Naive thymus-derived CD8-positive, alpha-beta T cell (primary cell): ENCODE results near the gene ARPC1A. TPM values are rescaled to one million over a fixed set of nuclear protein-coding genes. Genes with fewer than 3 reads are reported as not detected.

Source experiments
- ATAC-seq, 2 donors: fragments of 150-1000 bp; cut with Tn5 transposase in 1 of 2; sonication (Bioruptor Pico), chemical (Tn5 transposase) in 1 of 2; 1 replicate in 1 of 2; 2 replicates in 1 of 2; pipeline ENCODE4 v1.10.0; 2021; ENCODE audit warnings: mild to moderate bottlenecking in 2 of 2, moderate library complexity in 2 of 2
- POLR2A ChIA-PET: fragments of 350-600 bp; sonication (Branson Sonifier 250); formaldehyde crosslinking; loops from one replicate; lab custom pipeline; 2021; ENCODE audit warnings: antibody characterized with exemption; lab: Charles Lee
- DNase-seq, 10 donors: peaks; one replicate each; pipeline versions ENCODE4 v3.0.0 to v3.0.0-alpha.2; 2020 to 2022
- H3K27ac Mint-ChIP-seq, 10 donors: one replicate each; pipeline ENCODE4 v1.8.0; 2020 to 2022; ENCODE audit warnings: mild to moderate bottlenecking in 10 of 10, mixed read lengths in 10 of 10, moderate library complexity in 4 of 10, inconsistent platforms in 1 of 10
- H3K27me3 Mint-ChIP-seq, 5 donors: one replicate each; pipeline ENCODE4 v1.8.0; 2021 to 2022; ENCODE audit warnings: mixed read lengths in 5 of 5
- H3K36me3 Mint-ChIP-seq, 3 donors: one replicate each; pipeline ENCODE4 v1.8.0; 2020 to 2022; ENCODE audit warnings: mixed read lengths in 3 of 3, mild to moderate bottlenecking in 2 of 3, inconsistent platforms in 1 of 3
- H3K4me1 Mint-ChIP-seq, 4 donors: one replicate each; pipeline ENCODE4 v1.8.0; 2021 to 2022; ENCODE audit warnings: mixed read lengths in 4 of 4
- H3K4me3 Mint-ChIP-seq, 10 donors: one replicate each; pipeline ENCODE4 v1.8.0; 2020 to 2022; ENCODE audit warnings: mild to moderate bottlenecking in 10 of 10, mixed read lengths in 10 of 10, moderate library complexity in 6 of 10, inconsistent platforms in 1 of 10
- H3K9me3 Mint-ChIP-seq, 9 donors: one replicate each; pipeline ENCODE4 v1.8.0; 2020 to 2022; ENCODE audit warnings: mixed read lengths in 9 of 9, mild to moderate bottlenecking in 3 of 9, inconsistent platforms in 1 of 9, moderate library complexity in 1 of 9
- polyA plus RNA-seq, 3 donors: library from polyadenylated mRNA; unstranded; fragments of 300-500 nt; fragmentation: Illumina TruSeq; gene quantifications; one replicate each; pipeline ENCODE4 v1.2.3, GENCODE V29; 2021
- total RNA-seq, 8 experiments: library from RNA in 2 of 8; stranded (reverse) in 2 of 8; gene quantifications; one replicate each; pipeline ENCODE4 v1.2.3 and lab custom pipeline; 2021 to 2026

The ARPC1A gene
- total and polyA plus RNA-seq, 5 experiments from 2014 or later, result 42.7 to 74.8 (median 47.2) TPM

DNA sequence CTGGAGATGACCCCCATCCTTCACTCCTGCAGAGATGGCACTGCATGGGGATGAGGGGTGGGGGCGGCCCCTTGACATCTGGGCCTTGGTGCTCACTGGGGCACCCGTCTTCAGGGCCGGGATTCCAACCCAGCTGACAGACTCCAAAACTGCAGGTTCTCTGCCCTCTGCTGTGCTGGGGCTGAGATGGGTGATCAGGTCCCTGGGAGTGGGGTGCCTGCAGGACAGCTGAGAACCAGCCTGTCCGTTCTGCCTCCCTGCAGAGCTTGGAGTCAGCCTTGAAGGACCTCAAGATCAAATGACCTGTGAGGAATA is 68.4 kb downstream of the ARPC1A start:
- no peaks in the 10 kb centered on the region for H3K9me3 Mint-ChIP-seq
- H3K4me3 Mint-ChIP-seq, result peak overlapping the region in 3 of 10 donors; percentile 83 to 93 (median 87)
- POLR2A ChIA-PET, result interaction anchor here (0.5 to 6.2 kb wide), 15 partner anchors 9 to 648 kb away, joined by 3 to 95 read pairs (median 5); partner anchors contain the start of genes ARPC1B, BUD31, PDAP1 and ZNF394
- no peaks in the 10 kb centered on the region for H3K27me3 Mint-ChIP-seq
- peak overlapping the region; percentile 27 to 97 (median 85) for H3K27ac Mint-ChIP-seq
- ATAC-seq (no peak), DNase-seq (no peak)
- H3K4me1 Mint-ChIP-seq, result peaks cover 7 to 35% (median 31%) of the 10 kb centered on the region in 4 donors
- peaks cover 0 to 89% (median 7%) of the 10 kb centered on the region in 3 donors for H3K36me3 Mint-ChIP-seq

DNA sequence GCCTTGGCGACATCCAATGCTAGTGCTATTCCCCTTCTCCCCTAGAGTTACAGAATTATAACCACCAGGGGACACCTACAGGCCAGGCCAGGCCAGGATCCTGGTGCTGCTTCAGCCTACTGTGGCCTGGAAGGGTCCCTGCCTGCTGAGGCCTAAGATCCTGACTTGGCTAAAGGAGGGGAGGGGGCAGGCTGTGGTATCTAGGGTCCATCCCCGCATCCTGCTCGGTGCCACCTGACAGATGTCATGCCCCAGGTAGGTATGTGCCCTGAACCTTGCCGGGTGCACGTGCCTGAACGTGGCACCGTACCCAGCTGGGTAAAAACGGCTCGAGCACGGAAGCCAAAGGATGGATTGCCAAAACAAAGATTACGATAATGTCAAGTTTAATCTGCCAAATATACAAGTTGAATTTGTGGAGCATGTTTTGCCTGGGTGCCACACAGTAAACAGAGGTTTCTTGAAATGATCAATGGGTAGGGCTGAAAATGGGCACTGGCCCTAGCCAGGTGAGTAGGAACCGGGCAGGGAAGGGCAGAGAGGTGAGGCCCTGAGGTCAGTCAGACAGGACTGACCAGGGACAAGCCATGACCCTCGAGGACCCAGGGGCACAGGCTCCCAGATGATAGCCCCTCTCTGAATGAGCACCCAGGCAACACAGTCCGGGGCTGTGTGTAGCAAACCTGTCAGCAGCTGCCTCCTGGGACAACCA is 70.1 kb downstream of the ARPC1A start:
- Mint-ChIP-seq H3K4me1 (peaks cover 7 to 39% (median 32%) of the 10 kb centered on the region in 4 donors), H3K36me3 (peaks cover 0 to 84% (median 10%) of the 10 kb centered on the region in 3 donors), H3K9me3 (no peaks in the 10 kb centered on the region), H3K27me3 (no peaks in the 10 kb centered on the region), H3K27ac (peak overlapping the region in 6 of 10 donors; percentile 14 to 86 (median 54)), H3K4me3 (no peak overlapping the region)
- POLR2A ChIA-PET, result interaction anchor here (1.1 to 6.1 kb wide), 5 partner anchors 8 to 57 kb away, joined by 3 to 95 read pairs (median 29); partner anchors contain the start of genes ARPC1B, BUD31 and PDAP1
- DNase-seq (no peak), ATAC-seq (no peak)

DNA sequence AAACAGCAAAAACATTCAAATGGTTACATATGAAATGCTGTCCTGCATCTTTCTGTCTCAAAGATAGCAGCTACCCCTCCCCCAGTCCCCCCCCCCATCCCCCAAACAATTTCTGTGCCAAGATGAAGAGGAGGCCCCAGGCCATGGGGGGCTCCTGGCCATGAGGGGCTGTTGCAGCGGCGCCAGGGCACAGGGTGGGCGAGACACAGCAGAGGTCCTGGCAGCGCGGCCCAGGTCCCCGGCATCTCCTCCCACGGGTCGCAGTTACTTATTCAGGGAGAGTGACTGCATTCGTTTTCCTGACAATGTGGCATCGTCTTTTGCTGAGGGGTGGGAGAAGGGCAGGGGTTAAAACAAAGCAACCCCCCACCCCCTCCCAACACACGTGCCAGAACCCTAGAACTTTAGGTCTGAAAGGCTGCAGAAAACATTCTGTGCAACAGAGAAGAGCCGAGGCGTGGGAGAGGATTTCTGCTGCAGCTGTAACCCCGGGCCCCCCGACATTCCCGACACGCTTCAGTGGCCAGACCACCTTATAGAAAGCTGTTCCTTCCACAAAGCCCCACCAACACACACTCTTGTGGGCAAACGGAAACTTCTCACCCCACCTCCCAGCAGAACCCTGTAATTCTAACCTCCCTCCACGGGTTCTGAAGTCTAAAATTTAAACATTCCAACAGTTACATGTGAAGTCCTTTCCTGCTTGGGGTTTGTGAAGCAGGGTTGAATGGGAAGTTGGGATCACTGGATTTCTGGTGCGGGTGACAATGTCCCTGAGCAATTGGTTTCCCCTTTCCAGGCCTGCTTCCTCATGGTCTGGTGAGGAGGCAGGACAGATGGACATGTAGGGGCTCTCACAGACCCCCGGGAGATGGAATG is 71.0 kb downstream of the ARPC1A start:
- H3K27ac Mint-ChIP-seq, result peak overlapping the region in 7 of 10 donors; percentile 24 to 86 (median 69)
- H3K4me3 Mint-ChIP-seq, result no peak overlapping the region
- H3K36me3 Mint-ChIP-seq, result peaks cover 0 to 84% (median 12%) of the 10 kb centered on the region in 3 donors

DNA sequence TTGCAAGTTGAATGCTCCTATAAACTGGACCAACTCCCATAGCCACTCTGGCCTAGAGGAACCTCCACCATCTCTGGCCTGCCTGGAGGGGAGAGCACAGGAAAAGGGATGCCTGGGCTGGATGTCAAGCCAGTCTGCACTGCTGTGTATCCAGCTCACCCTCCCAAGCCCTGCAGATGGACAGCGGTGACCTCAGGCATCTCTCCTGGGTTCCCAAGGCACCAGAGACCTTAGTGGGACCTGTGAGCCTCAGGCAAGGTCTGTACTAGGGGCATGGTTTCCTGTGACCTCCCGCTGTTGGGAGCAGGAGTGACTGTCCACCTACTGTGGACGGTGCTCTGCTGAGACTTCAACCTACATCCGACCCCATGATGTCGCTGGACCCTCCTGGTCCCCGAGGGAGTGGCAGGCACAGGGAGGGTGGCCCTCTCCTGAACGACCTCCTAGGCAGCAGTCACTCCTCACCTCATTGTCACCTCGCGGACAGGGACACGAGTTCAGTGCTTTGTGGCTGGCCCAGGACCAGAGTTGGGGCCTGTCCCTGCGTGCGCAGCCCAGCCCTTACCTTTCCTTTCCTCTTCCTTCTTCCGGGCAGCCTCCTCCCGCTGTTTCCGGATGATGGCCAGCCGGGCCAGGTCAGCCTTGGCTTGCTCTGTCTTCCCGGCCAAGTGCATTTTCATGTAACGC is 71.7 kb downstream of the ARPC1A start:
- Mint-ChIP-seq H3K36me3 (peaks cover 0 to 86% (median 14%) of the 10 kb centered on the region in 3 donors), H3K27me3 (no peaks in the 10 kb centered on the region), H3K27ac (peak overlapping the region; percentile 49 to 88 (median 76)), H3K4me3 (no peak overlapping the region), H3K4me1 (peaks cover 10 to 44% (median 31%) of the 10 kb centered on the region in 4 donors), H3K9me3 (no peaks in the 10 kb centered on the region)
- POLR2A ChIA-PET, result interaction anchor here (1.1 to 6.0 kb wide), 3 partner anchors 10 to 22 kb away, joined by 3 to 73 read pairs (median 5); partner anchors contain the start of genes BUD31 and PDAP1
- ATAC-seq (no peak), DNase-seq (no peak)

More for the DNA sequence above, 71.0 kb downstream of the ARPC1A start:
- POLR2A ChIA-PET, result interaction anchor here (1.1 to 6.0 kb wide), 3 partner anchors 11 to 21 kb away, joined by 3 to 73 read pairs (median 5); partner anchors contain the start of genes BUD31 and PDAP1
- H3K27me3 Mint-ChIP-seq, result no peaks in the 10 kb centered on the region
- DNase-seq, result no peak
- ATAC-seq, result no peak
- H3K9me3 Mint-ChIP-seq, result no peaks in the 10 kb centered on the region
- peaks cover 10 to 44% (median 34%) of the 10 kb centered on the region in 4 donors for H3K4me1 Mint-ChIP-seq

DNA sequence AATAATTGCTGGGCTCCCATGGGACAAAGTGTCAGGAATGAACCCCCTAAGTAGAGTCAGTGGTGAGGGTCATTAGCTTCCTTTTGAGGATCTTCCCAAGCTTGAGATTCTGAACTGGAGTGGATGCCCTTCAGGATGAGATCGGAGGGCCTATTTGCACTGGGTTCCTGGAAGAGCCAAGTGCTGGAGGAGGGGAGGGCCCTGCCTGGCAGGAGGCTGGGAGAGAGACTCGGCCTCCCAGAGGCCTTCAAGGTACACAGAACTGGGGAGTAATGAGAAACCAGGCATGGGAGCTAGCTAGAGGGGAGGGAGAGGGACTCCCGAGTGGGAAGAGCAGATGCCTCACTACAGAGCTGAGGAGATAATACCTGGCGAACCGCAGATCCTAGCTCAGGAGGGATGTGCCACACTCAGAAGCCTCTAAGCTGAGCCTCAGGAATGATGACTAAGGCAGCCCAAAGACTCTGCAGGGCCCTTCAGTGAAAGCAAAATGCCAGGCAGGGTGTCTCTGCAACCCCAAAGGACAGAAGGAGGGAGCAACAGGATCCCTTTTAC is 73.3 kb downstream of the ARPC1A start:
- POLR2A ChIA-PET, result interaction anchor here (0.5 to 3.6 kb wide), 9 partner anchors 9 to 161 kb away, joined by 3 to 23 read pairs (median 4); partner anchors contain the start of genes ARPC1B, BUD31 and PDAP1

DNA sequence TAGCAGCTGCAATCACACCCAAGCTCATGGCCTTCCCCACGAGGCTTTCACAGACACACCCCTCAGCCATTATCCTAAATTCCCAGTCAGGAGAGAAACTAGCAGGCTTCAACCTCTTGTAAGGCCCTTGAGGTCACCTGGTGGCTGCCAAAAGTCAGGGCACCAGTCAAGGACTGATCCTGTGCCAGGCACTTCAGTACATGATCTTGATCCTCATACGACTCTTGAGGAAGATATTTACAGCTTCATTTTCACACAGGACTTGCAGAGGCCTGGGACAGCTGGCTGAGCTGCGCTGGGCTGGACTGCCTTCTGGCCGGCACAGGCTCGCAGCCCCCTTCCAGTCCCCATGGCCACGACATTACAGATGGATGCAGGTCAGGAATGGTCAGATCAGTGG is 73.9 kb downstream of the ARPC1A start:
- Mint-ChIP-seq H3K27ac (peak overlapping the region in 8 of 10 donors; percentile 19 to 91 (median 38)), H3K36me3 (peaks cover 6 to 84% (median 19%) of the 10 kb centered on the region in 3 donors), H3K9me3 (no peaks in the 10 kb centered on the region), H3K27me3 (no peaks in the 10 kb centered on the region), H3K4me3 (peak overlapping the region in 1 of 10 donors; percentile 36), H3K4me1 (peaks cover 19 to 44% (median 29%) of the 10 kb centered on the region in 4 donors)
- DNase-seq (no peak), ATAC-seq (no peak)
- POLR2A ChIA-PET, result interaction anchor here (0.6 to 3.6 kb wide), 10 partner anchors 9 to 1273 kb away, joined by 3 to 23 read pairs (median 4); partner anchors contain the start of genes ARPC1B, BUD31 and PDAP1

More for the DNA sequence above, 73.3 kb downstream of the ARPC1A start:
- Mint-ChIP-seq H3K4me1 (peaks cover 16 to 42% (median 27%) of the 10 kb centered on the region in 4 donors), H3K27me3 (no peaks in the 10 kb centered on the region), H3K4me3 (no peak overlapping the region), H3K9me3 (no peaks in the 10 kb centered on the region), H3K27ac (peak overlapping the region; percentile 36 to 88 (median 70)), H3K36me3 (peaks cover 6 to 86% (median 19%) of the 10 kb centered on the region in 3 donors)
- DNase-seq (no peak), ATAC-seq (peak in 1 of 2 donors; percentile 12)

DNA sequence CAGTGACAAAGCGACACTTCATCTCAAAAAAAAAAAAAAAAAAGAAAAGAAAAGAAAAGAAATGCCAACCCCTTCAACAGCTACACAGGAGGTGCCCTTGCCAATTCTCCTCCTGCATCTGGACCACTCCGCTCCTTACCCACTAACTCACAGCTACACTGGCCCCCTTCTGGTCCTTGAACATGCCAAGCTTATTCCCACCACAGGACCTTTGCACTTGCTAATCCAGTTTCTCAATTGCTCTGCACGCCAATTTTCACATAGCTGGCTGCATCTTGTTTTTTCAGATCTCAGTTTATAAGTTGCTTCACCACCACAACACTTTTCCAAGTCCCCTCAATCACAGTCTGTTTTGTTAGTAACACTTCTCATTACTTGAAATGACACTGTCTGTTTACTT is 77.2 kb downstream of the ARPC1A start:
- Mint-ChIP-seq H3K36me3 (peaks cover 6 to 57% (median 15%) of the 10 kb centered on the region in 3 donors), H3K27me3 (no peaks in the 10 kb centered on the region), H3K27ac (peak overlapping the region in 7 of 10 donors; percentile 44 to 90 (median 74)), H3K9me3 (no peaks in the 10 kb centered on the region), H3K4me1 (peaks cover 39 to 57% (median 48%) of the 10 kb centered on the region in 4 donors), H3K4me3 (no peak overlapping the region)
- POLR2A ChIA-PET, result interaction anchor here (0.6 to 3.8 kb wide), 4 partner anchors 9 to 52 kb away, joined by 3 to 29 read pairs (median 7); partner anchors contain the start of gene ARPC1B
- no peak for DNase-seq
- ATAC-seq, result no peak

DNA sequence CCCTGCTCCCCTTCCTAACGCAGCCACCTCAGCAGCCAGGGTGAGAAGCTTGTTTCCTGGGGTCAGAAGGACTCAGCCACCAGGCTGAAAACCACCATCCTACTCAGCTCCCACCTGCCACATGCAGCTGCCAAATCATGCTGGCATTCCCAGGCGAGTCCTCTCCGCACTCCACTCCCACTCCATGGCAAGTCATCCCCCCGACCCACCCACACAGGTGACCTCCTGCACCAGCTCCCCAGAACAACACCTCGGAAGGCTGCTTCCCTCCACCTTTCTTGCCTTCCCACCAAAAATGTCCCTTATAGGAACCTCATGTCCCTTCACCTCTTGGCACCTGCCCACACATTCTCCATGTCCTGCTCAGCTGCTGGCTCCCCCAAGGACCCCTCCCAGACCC is 78.1 kb downstream of the ARPC1A start:
- Mint-ChIP-seq H3K4me1 (peaks cover 36 to 51% (median 45%) of the 10 kb centered on the region in 4 donors), H3K9me3 (no peaks in the 10 kb centered on the region), H3K27ac (peak overlapping the region in 9 of 10 donors; percentile 19 to 96 (median 71)), H3K4me3 (no peak overlapping the region), H3K27me3 (no peaks in the 10 kb centered on the region), H3K36me3 (peaks cover 6 to 48% (median 12%) of the 10 kb centered on the region in 3 donors)
- DNase-seq (no peak), ATAC-seq (no peak)
- POLR2A ChIA-PET, result interaction anchor here (3.8 kb wide), 1 partner anchor 10 kb away, joined by 29 read pairs; no protein-coding TSS in a partner anchor

DNA sequence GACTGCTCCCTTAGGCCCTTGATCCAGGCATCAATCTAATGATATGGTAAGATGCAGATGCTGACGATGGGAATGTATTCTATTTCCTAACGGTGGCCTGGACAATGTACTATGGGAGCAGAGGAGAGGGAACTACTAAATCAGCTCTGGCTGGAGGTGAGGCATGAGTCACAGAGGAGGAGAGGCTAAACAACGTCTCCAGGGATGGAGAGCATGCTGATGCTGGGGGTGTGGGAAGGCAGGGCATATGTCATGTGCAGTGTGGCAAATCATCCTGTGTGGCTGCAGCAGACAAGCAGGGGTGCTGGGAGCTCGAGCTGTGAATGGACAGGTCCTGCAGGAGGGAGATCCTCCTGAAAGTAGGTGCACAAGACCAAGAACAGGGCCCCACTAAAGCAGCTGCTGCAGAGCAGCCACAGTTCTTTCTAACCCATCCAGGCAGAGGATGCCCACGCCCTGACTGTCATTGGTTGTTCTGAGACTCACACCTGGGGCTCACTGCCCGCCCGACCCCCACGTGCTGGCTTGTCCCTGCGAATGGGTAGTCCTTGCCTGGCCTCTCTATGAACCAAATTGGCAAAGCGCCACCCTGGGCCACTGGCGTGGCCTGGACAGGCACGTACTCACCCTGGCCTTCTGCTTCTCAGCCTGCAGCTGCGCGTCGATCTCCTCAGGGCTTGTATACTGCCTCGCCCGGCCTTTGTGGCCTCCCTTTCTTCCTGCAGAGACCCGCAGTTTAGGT is 78.7 kb downstream of the ARPC1A start:
- ATAC-seq, result no peak
- peak overlapping the region in 1 of 10 donors; percentile 29 for H3K4me3 Mint-ChIP-seq
- no peaks in the 10 kb centered on the region for H3K27me3 Mint-ChIP-seq
- H3K9me3 Mint-ChIP-seq, result no peaks in the 10 kb centered on the region
- no peak for DNase-seq
- peak overlapping the region; percentile 19 to 96 (median 60) for H3K27ac Mint-ChIP-seq
- POLR2A ChIA-PET, result interaction anchor here (1.2 to 3.8 kb wide), 2 partner anchors 11 to 39 kb away, joined by 3 to 29 read pairs; no protein-coding TSS in a partner anchor
- H3K36me3 Mint-ChIP-seq, result peaks cover 6 to 43% (median 12%) of the 10 kb centered on the region in 3 donors
- peaks cover 38 to 54% (median 49%) of the 10 kb centered on the region in 4 donors for H3K4me1 Mint-ChIP-seq

DNA sequence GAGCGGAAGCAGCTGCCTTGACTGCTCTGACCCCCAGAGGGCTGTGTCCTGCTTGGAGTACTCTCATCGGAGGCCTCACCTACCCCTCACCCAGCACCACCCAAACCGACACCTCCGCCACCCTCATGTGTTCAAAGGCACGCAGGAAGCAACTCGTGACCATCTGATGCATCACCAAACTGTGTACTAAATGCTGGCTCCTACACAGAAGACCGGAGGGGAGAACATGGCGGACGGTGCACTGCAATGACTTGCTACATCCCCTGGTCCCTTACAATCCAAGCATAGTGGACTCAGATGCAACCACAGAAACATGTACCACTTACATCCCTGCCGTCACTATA is 79.3 kb downstream of the ARPC1A start:
- Mint-ChIP-seq H3K4me3 (no peak overlapping the region), H3K4me1 (peaks cover 42 to 59% (median 54%) of the 10 kb centered on the region in 4 donors), H3K27me3 (no peaks in the 10 kb centered on the region), H3K27ac (peak overlapping the region in 7 of 10 donors; percentile 24 to 68 (median 55)), H3K36me3 (peaks cover 6 to 44% (median 12%) of the 10 kb centered on the region in 3 donors), H3K9me3 (no peaks in the 10 kb centered on the region)
- POLR2A ChIA-PET, result interaction anchor here (0.6 to 6.2 kb wide), 5 partner anchors 11 to 94 kb away, joined by 3 to 102 read pairs (median 5); partner anchors contain the start of gene ARPC1B
- DNase-seq (no peak), ATAC-seq (no peak)
